VCaP (cell line): ENCODE measurements around the gene CYTIP.

Source experiments
- H3K27ac ChIP-seq: fragments of 450-650 bp; 2 replicates; pipeline ENCODE4 v1.5.1; 2017
- CTCF ChIP-seq: fragments of 450-650 bp; conservative IDR thresholded peaks from 2 replicates; pipeline ENCODE4 v1.5.1; 2017; ENCODE audit warnings: mild to moderate bottlenecking, moderate library complexity

The CYTIP gene

GRCh38 chr2:157471078-157471477, 27.2 kb upstream of the CYTIP start:
- no peak overlapping the region for H3K27ac ChIP-seq

GRCh38 chr2:157470321-157470720, 26.4 kb upstream of the CYTIP start:
- H3K27ac ChIP-seq: no peak overlapping the region
- no peak for TF ChIP-seq CTCF

More at GRCh38 chr2:157471078-157471477, 27.2 kb upstream of the CYTIP start:
- TF ChIP-seq CTCF: no peak

GRCh38 chr2:157469726-157470125, 25.8 kb upstream of the CYTIP start:
- no peak for TF ChIP-seq CTCF
- no peak overlapping the region for H3K27ac ChIP-seq

DNA sequence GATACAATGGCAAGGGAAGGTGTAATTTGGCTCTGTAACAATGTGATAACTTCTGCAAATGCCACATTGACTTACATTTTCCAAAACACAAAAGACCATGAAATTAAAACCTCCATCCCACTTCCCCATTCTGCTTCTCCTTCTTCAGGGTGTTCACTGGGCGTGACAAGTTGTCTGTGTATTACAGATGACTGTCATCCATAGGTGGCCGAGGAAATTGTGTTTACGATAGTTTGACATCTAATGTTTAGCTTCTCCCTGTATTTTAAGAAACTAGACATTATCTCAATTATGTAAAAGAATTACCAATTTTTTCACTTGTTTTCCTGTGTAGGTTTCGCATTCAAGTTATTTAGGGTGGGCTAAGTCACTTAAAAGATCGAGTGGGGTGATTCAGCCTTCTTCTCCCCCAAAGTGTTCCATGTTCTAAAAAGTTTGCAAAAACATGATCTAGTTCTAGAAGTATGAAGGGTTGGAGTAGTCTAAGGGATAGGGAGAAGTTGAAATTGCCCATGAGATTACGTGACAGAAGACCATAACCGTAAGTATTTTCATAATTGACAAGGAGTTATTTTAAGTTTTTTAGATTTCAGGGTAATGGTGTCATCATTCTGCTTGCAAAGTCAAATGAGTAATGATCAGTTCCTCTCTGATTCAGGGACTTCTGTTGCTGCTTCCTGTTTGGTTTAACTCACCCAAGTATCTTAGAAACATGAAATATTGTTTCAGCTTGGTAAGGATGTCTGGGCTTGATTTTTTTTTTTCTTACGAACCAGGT, 25.2 kb upstream of the CYTIP start:
- TF ChIP-seq CTCF: no peak

DNA sequence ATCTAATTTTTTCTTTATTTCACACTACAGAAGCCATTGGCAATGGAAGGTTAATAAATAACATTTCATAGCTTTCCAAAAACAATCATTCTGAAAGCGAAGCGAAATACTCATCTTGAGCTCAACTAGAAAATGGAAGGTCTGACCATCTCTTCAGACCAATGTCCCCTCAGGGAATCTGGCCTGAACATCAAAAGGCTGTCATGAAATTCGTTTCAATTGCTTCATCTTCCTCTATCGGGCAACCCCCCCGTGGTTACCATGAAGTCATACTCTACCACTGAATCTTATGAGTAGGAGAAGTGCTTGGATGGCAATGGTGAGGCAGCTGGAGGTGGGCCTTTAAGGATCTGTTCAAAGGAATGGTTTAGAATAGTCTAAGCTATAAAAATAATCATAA, 22.9 kb upstream of the CYTIP start:
- no peak overlapping the region for H3K27ac ChIP-seq
- no peak for TF ChIP-seq CTCF

More for the DNA sequence above, 25.2 kb upstream of the CYTIP start:
- H3K27ac ChIP-seq: no peak overlapping the region

- no peak overlapping the region for H3K27ac ChIP-seq
- no peak for TF ChIP-seq CTCF
Measured at GRCh38 chr2:157465554-157465953, 21.7 kb upstream of the CYTIP start.

GRCh38 chr2:157463002-157463401, 19.1 kb upstream of the CYTIP start:
- TF ChIP-seq CTCF: no peak
- H3K27ac ChIP-seq: no peak overlapping the region
